Measurements from ENCODE around the gene SPEN. TPM values are rescaled to one million over a fixed set of nuclear protein-coding genes. Genes with fewer than 3 reads are reported as not detected.

The SPEN gene
- polyA plus RNA-seq, 1 donor (not counting 4 experiments of a cell fraction or from before 2014, with no cell fraction given), result 8.9 TPM

DNA sequence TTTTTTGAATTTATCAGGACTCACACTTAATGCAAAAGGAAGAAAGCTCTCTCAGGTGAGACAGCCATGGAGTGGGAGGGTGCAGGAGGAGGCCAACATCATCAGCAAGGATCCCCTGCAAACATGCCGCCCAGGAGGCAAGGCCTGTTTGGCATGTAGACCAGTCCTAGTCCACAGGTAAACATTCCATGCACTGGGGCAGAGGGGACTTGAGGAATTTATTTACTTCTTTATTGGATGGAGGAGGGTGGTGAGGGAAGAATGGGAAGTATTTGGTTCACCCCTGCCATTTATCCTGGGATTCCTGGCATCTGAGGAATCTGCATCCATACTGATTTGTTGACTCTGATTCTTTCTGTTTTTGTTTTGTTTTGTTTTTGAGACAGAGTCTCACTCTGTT lies 38.6 kb upstream of the SPEN start:
- FAIRE-seq (no peak), DNase-seq (ENCODE audit: low read depth, low spot score) (no peak)
- H3K36me3 ChIP-seq (ENCODE audit: control insufficient read depth in 2 of 2, extremely low read depth in 1 of 2, insufficient read depth in 2 of 2, low read length in 2 of 2), result no peaks in the 10 kb centered on the region
- H2AFZ ChIP-seq (ENCODE audit: control insufficient read depth, low read length), result no peak overlapping the region
- TF ChIP-seq, protein P1, sequence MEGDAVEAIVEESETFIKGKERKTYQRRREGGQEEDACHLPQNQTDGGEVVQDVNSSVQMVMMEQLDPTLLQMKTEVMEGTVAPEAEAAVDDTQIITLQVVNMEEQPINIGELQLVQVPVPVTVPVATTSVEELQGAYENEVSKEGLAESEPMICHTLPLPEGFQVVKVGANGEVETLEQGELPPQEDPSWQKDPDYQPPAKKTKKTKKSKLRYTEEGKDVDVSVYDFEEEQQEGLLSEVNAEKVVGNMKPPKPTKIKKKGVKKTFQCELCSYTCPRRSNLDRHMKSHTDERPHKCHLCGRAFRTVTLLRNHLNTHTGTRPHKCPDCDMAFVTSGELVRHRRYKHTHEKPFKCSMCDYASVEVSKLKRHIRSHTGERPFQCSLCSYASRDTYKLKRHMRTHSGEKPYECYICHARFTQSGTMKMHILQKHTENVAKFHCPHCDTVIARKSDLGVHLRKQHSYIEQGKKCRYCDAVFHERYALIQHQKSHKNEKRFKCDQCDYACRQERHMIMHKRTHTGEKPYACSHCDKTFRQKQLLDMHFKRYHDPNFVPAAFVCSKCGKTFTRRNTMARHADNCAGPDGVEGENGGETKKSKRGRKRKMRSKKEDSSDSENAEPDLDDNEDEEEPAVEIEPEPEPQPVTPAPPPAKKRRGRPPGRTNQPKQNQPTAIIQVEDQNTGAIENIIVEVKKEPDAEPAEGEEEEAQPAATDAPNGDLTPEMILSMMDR (optimal IDR thresholded peaks at IDR 0.05 in 1 of 3, IDR thresholded peaks at IDR 0.05 in 1 of 3, conservative IDR thresholded peaks at IDR 0.05 in 1 of 3; ENCODE audit: extremely low read depth in 1 of 3, insufficient read depth in 2 of 3, low read length in 3 of 3), result no peak
- TF ChIP-seq EZH2 (IDR thresholded peaks at IDR 0.05; ENCODE audit: low read length), result no peak
- H3K4me2 ChIP-seq (ENCODE audit: control insufficient read depth, extremely low read depth, insufficient read depth, low read depth, low read length), result no peak overlapping the region
- H3K27ac ChIP-seq (ENCODE audit: control insufficient read depth, insufficient read depth, low read length), result no peak overlapping the region
- no peaks in the 10 kb centered on the region for H3K79me2 ChIP-seq (ENCODE audit: control insufficient read depth, insufficient read depth, low read length)
- no peak overlapping the region for H3K4me3 ChIP-seq (ENCODE audit: control insufficient read depth in 2 of 3, extremely low read depth in 1 of 3, insufficient read depth in 2 of 3, low read depth in 1 of 3, low read length in 3 of 3)
- no peaks in the 10 kb centered on the region for H3K9me3 ChIP-seq (ENCODE audit: control insufficient read depth, low read depth, low read length)
- no peaks in the 10 kb centered on the region for H3K4me1 ChIP-seq (ENCODE audit: control insufficient read depth, extremely low read depth, insufficient read depth, low read length)
- dilution Hi-C loops (cut with MboI; ENCODE audit: extremely low pct_ligation_motif_present, low sequenced_read_pairs), result no loop called here
- no peaks in the 10 kb centered on the region for H3K9me1 ChIP-seq (ENCODE audit: control insufficient read depth, extremely low read depth, insufficient read depth, low read length)
- no peak overlapping the region for H3K9ac ChIP-seq (ENCODE audit: control insufficient read depth, extremely low read depth, insufficient read depth, low read length)
- H4K20me1 ChIP-seq (ENCODE audit: control insufficient read depth, extremely low read depth, insufficient read depth, low read length), result no peaks in the 10 kb centered on the region
- no peaks in the 10 kb centered on the region for H3K27me3 ChIP-seq (ENCODE audit: control insufficient read depth, extremely low read depth, insufficient read depth, low read length)

DNA sequence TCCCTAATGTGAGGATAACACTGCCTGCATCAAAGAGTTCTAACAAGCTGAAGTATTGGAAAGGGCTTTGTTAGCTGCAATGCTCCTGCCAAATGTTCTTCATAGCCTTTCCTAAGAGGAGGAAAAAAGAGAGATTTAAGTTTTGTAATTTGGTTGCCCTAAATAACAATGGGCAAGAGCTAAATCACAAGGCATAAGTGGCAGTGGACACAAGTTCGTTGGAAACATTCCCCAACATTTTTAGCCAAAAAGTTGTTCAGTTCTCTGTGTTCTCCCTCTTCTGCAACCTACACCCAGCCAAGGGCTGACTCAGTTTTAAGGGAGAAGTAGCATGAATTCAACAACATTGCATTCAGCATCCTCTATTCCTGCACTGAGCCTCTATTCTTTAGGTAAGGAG lies 37.4 kb upstream of the SPEN start:
- H3K9me3 ChIP-seq (ENCODE audit: control insufficient read depth, low read depth, low read length), result no peaks in the 10 kb centered on the region

More for the DNA sequence above, 37.4 kb upstream of the SPEN start:
- H3K4me1 ChIP-seq (ENCODE audit: control insufficient read depth, extremely low read depth, insufficient read depth, low read length), result no peaks in the 10 kb centered on the region
- no peak overlapping the region for H3K4me3 ChIP-seq (ENCODE audit: control insufficient read depth in 2 of 3, extremely low read depth in 1 of 3, insufficient read depth in 2 of 3, low read depth in 1 of 3, low read length in 3 of 3)
- no peak overlapping the region for H3K27ac ChIP-seq (ENCODE audit: control insufficient read depth, insufficient read depth, low read length)
- no peaks in the 10 kb centered on the region for H3K36me3 ChIP-seq (ENCODE audit: control insufficient read depth in 2 of 2, extremely low read depth in 1 of 2, insufficient read depth in 2 of 2, low read length in 2 of 2)
- no peaks in the 10 kb centered on the region for H3K9me1 ChIP-seq (ENCODE audit: control insufficient read depth, extremely low read depth, insufficient read depth, low read length)
- no peaks in the 10 kb centered on the region for H3K27me3 ChIP-seq (ENCODE audit: control insufficient read depth, extremely low read depth, insufficient read depth, low read length)
- no peak for DNase-seq (ENCODE audit: low read depth, low spot score)
- no peaks in the 10 kb centered on the region for H4K20me1 ChIP-seq (ENCODE audit: control insufficient read depth, extremely low read depth, insufficient read depth, low read length)
- no peak for FAIRE-seq
- no peak overlapping the region for H3K9ac ChIP-seq (ENCODE audit: control insufficient read depth, extremely low read depth, insufficient read depth, low read length)
- H2AFZ ChIP-seq (ENCODE audit: control insufficient read depth, low read length), result no peak overlapping the region
- no peak for TF ChIP-seq EZH2 (IDR thresholded peaks at IDR 0.05; ENCODE audit: low read length)
- TF ChIP-seq, protein P1 (optimal IDR thresholded peaks at IDR 0.05 in 1 of 3, IDR thresholded peaks at IDR 0.05 in 1 of 3, conservative IDR thresholded peaks at IDR 0.05 in 1 of 3; ENCODE audit: extremely low read depth in 1 of 3, insufficient read depth in 2 of 3, low read length in 3 of 3), result no peak
- H3K79me2 ChIP-seq (ENCODE audit: control insufficient read depth, insufficient read depth, low read length), result no peaks in the 10 kb centered on the region
- H3K4me2 ChIP-seq (ENCODE audit: control insufficient read depth, extremely low read depth, insufficient read depth, low read depth, low read length), result no peak overlapping the region
- dilution Hi-C loops (cut with MboI; ENCODE audit: extremely low pct_ligation_motif_present, low sequenced_read_pairs), result no loop called here

Data from keratinocyte (primary cell).